ENCODE results near the gene ADCY9. TPM values are rescaled to one million over a fixed set of nuclear protein-coding genes. Genes with fewer than 3 reads are reported as not detected.

The ADCY9 gene
- total RNA-seq, 4 donors from 2014 or later, result 6.3 to 22.3 (median 11.2) TPM

DNA sequence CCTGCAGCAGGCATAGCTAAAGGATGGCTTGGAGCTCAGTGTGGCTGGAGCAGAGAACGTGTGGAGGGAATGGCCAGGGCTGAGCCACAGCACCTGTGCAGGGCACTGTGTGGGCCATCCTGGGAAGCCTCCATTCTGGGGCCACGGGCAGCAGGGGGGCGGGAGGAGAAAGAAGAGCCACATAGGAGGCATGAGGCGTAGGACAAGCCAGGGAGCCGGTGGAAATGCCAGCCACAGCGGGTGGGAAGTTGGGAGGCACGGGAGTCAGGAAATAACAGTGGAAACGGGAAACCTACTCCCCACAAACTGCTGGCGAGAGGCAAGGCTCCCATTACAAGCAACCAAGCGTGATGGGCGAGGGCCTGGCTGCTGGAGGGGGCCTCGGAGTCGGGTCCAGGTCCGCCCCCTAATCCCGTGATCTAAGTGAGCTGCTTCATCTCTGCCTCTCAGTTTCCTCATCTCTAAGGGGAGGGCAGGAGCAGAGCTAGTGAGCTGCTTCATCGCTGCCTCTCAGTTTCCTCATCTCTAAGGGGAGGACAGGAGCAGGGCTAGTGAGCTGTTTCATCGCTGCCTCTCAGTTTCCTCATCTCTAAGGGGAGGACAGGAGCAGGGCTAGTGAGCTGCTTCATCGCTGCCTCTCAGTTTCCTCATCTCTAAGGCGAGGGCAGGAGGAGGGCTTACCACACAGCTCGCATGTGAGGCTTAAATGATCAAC, 104.9 kb downstream of the ADCY9 start:
- 66 to 85% methylated on average over 18 to 20 of the region's 20 CpGs for WGBS, 2 donors

GRCh38 chr16:4010225-4011158, 105.8 kb downstream of the ADCY9 start:
- Histone ChIP-seq H3K4me3 (no peak overlapping the region), H3K4me1 (peaks cover 0 to 31% (median 6%) of the 10 kb centered on the region in 3 donors), H3K27me3 (no peaks in the 10 kb centered on the region), H3K9me3 (no peaks in the 10 kb centered on the region), H3K36me3 (no peaks in the 10 kb centered on the region), H3K27ac (peak overlapping the region in 3 of 4 donors; percentile 34 to 57 (median 51))
- WGBS, 2 donors, result 63 to 71% methylated on average over 13 to 30 of the region's 32 CpGs
- TF ChIP-seq CTCF (IDR thresholded peaks at IDR 0.05) (no peak), POLR2A (IDR thresholded peaks at IDR 0.05) (no peak)
- no peak for DNase-seq
- intact Hi-C loops (cut with DNase I), result no loop called here

More for the DNA sequence above, 104.9 kb downstream of the ADCY9 start:
- intact Hi-C loops (cut with DNase I), result no loop called here
- Histone ChIP-seq H3K27me3 (no peaks in the 10 kb centered on the region), H3K27ac (peak overlapping the region in 3 of 4 donors; percentile 38 to 57 (median 51)), H3K9me3 (no peaks in the 10 kb centered on the region), H3K4me1 (peaks cover 0 to 31% (median 6%) of the 10 kb centered on the region in 3 donors), H3K4me3 (no peak overlapping the region), H3K36me3 (no peaks in the 10 kb centered on the region)
- TF ChIP-seq POLR2A (IDR thresholded peaks at IDR 0.05) (no peak), CTCF (IDR thresholded peaks at IDR 0.05) (no peak)
- DNase-seq, result no peak

DNA sequence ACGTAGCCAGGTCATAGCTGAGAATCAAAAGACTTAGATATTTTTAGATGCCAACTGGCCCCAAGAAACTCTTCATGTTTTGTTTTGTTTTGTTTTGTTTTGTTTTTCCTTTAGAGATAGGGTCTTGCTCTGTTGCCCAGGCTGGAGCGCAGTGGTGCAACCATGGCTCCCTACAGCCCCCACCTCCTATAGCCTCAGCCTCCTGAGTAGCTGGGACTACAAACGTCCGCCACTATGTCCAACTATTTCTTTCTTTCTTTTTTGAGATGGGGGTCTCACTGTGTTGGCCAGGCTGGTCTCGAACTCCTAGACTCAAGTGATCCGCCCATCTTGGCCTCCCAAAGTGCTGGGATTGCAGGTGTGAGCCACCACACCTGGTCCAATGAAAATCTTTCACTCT, 107.1 kb downstream of the ADCY9 start:
- peaks cover 0 to 29% (median 6%) of the 10 kb centered on the region in 3 donors for H3K4me1 ChIP-seq
- intact Hi-C loops (cut with DNase I), result no loop called here
- H3K9me3 ChIP-seq, result no peaks in the 10 kb centered on the region
- no peaks in the 10 kb centered on the region for H3K36me3 ChIP-seq
- 85 to 96% methylated on average over 5 to 6 of the region's 6 CpGs for WGBS, 2 donors
- TF ChIP-seq POLR2A (IDR thresholded peaks at IDR 0.05) (no peak), CTCF (IDR thresholded peaks at IDR 0.05) (no peak)
- H3K27me3 ChIP-seq, result no peaks in the 10 kb centered on the region
- H3K27ac ChIP-seq, result no peak overlapping the region
- no peak for DNase-seq
- no peak overlapping the region for H3K4me3 ChIP-seq

DNA sequence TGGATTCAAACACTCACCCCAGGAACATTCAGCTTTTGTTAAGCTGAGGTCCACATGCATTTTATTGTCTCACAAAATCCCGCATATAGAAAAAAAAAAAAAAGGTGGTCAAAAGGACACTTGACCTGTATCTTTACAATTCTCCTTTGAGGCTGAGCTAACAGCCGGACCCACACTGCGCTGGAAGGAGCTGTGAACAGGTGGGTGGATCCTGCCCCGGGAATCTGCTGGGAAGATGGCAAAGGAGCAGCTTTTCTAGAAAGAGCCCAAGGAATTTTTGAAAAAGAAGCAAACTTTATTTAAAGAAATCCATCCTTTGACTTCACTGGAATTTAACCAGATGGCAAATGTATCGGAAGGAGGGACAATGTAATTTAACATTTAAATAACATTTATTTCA, 108.1 kb downstream of the ADCY9 start:
- no peak for TF ChIP-seq POLR2A (IDR thresholded peaks at IDR 0.05)
- Histone ChIP-seq H3K4me1 (peaks cover 0 to 19% (median 2%) of the 10 kb centered on the region in 3 donors), H3K36me3 (no peaks in the 10 kb centered on the region), H3K4me3 (no peak overlapping the region), H3K27me3 (no peaks in the 10 kb centered on the region), H3K9me3 (no peaks in the 10 kb centered on the region), H3K27ac (no peak overlapping the region)
- intact Hi-C loops (cut with DNase I), result no loop called here
- DNase-seq, result no peak
- 85 to 95% methylated on average over 5 of the region's 5 CpGs for WGBS, 2 donors

- no peak overlapping the region for H3K4me3 ChIP-seq
- 92% methylated on average over 12 of the region's 12 CpGs for WGBS, 2 donors
- peaks cover 0 to 7% (median 0%) of the 10 kb centered on the region in 3 donors for H3K4me1 ChIP-seq
- DNase-seq, result no peak
- TF ChIP-seq POLR2A (IDR thresholded peaks at IDR 0.05) (no peak), CTCF (IDR thresholded peaks at IDR 0.05) (no peak)
- H3K36me3 ChIP-seq, result no peaks in the 10 kb centered on the region
- no peak overlapping the region for H3K27ac ChIP-seq
- no peaks in the 10 kb centered on the region for H3K9me3 ChIP-seq
- intact Hi-C loops (cut with DNase I), result no loop called here
- H3K27me3 ChIP-seq, result no peaks in the 10 kb centered on the region
Observed at GRCh38 chr16:4006397-4006999, 109.7 kb downstream of the ADCY9 start.

Measured in esophagus squamous epithelium (tissue), 5 donors.